Upper lobe of right lung (tissue), 1 donor: ENCODE measurements around the gene ADAM22. TPM values are rescaled to one million over a fixed set of nuclear protein-coding genes. Genes with fewer than 3 reads are reported as not detected.

Experiments used
- ATAC-seq: fragments of 200-7000 bp; cut with Tn5 transposase; one replicate; pipeline ENCODE4 v1.9.1; 2020; ENCODE audit warnings: mild to moderate bottlenecking, moderate library complexity
- DNase-seq: peaks from one replicate; pipeline ENCODE4 v3.0.0-alpha.2; 2020
- H3K27ac ChIP-seq: fragments of 200-600 bp; one replicate; pipeline ENCODE4 v1.8.0; 2022
- H3K27me3 ChIP-seq: fragments of 200-600 bp; one replicate; pipeline ENCODE4 v1.8.0; 2022; ENCODE audit warnings: mild to moderate bottlenecking
- H3K36me3 ChIP-seq: fragments of 200-600 bp; one replicate; pipeline ENCODE4 v1.8.0; 2022
- H3K4me1 ChIP-seq: fragments of 200-600 bp; one replicate; pipeline ENCODE4 v1.8.0; 2022
- H3K4me3 ChIP-seq: fragments of 200-600 bp; one replicate; pipeline ENCODE4 v1.8.0; 2022; ENCODE audit warnings: mild to moderate bottlenecking
- H3K9me3 ChIP-seq: fragments of 200-600 bp; one replicate; pipeline ENCODE4 v1.8.0; 2022
- CTCF ChIP-seq: fragments of 200-600 bp; IDR thresholded peaks from one replicate; pipeline ENCODE4 v1.8.0; 2022; ENCODE audit warnings: antibody characterized with exemption
- intact Hi-C: fragments of 100-400 bp; cut with DNase I; formaldehyde crosslinking; loops from one replicate; pipeline ENCODE4 v1.11.0; 2022
- total RNA-seq: library from RNA; stranded (reverse); fragmentation: NEBNext Ultra II Directional; extraction: Animal tissue kit (Norgen Biotek cat#: 25700); gene quantifications from one replicate; pipeline ENCODE4 v1.2.1, GENCODE V29; 2021
- donor health status: DM: no; HTN: yes; CAD: no; lungs with severe emphysema.

Gene ADAM22
- total RNA-seq, 1 donor from 2014 or later = 4.3 TPM

- ATAC-seq (no peak), DNase-seq (no peak)
- Histone ChIP-seq H3K27me3 (no peaks in the 10 kb centered on the region), H3K9me3 (no peaks in the 10 kb centered on the region), H3K4me1 (no peaks in the 10 kb centered on the region), H3K27ac (no peak overlapping the region), H3K36me3 (no peaks in the 10 kb centered on the region), H3K4me3 (no peak overlapping the region)
- TF ChIP-seq CTCF = no peak
- intact Hi-C loops = no loop called here
These were observed 80.5 kb downstream of the ADAM22 start for GRCh38 chr7:88014581-88014980.

GRCh38 chr7:88015309-88015708 lies 81.3 kb downstream of the ADAM22 start:
- H3K4me3 ChIP-seq = no peak overlapping the region
- ATAC-seq = no peak
- H3K27ac ChIP-seq = no peak overlapping the region
- no peak for TF ChIP-seq CTCF
- H3K27me3 ChIP-seq = no peaks in the 10 kb centered on the region
- no peak for DNase-seq
- intact Hi-C loops = no loop called here
- H3K36me3 ChIP-seq = no peaks in the 10 kb centered on the region
- no peaks in the 10 kb centered on the region for H3K9me3 ChIP-seq
- H3K4me1 ChIP-seq = no peaks in the 10 kb centered on the region

- intact Hi-C loops = no loop called here
These were observed 84.5 kb downstream of the ADAM22 start for GRCh38 chr7:88018501-88018900.

GRCh38 chr7:88020953-88021665 lies 87.1 kb downstream of the ADAM22 start:
- no peaks in the 10 kb centered on the region for H3K9me3 ChIP-seq
- no peak for ATAC-seq
- H3K27ac ChIP-seq = no peak overlapping the region
- no peaks in the 10 kb centered on the region for H3K27me3 ChIP-seq
- H3K4me3 ChIP-seq = no peak overlapping the region
- no peak for DNase-seq
- TF ChIP-seq CTCF = no peak
- H3K4me1 ChIP-seq = no peaks in the 10 kb centered on the region
- intact Hi-C loops = no loop called here
- no peaks in the 10 kb centered on the region for H3K36me3 ChIP-seq

More at GRCh38 chr7:88018501-88018900, 84.5 kb downstream of the ADAM22 start:
- Histone ChIP-seq H3K27me3 (no peaks in the 10 kb centered on the region), H3K27ac (no peak overlapping the region), H3K4me3 (no peak overlapping the region), H3K9me3 (no peaks in the 10 kb centered on the region), H3K4me1 (no peaks in the 10 kb centered on the region), H3K36me3 (no peaks in the 10 kb centered on the region)
- TF ChIP-seq CTCF = no peak
- ATAC-seq (no peak), DNase-seq (no peak)

GRCh38 chr7:88027724-88028123 lies 93.7 kb downstream of the ADAM22 start:
- Histone ChIP-seq H3K27me3 (no peaks in the 10 kb centered on the region), H3K36me3 (no peaks in the 10 kb centered on the region), H3K4me1 (no peaks in the 10 kb centered on the region), H3K9me3 (no peaks in the 10 kb centered on the region), H3K27ac (no peak overlapping the region), H3K4me3 (no peak overlapping the region)
- intact Hi-C loops = no loop called here
- no peak for TF ChIP-seq CTCF
- no peak for ATAC-seq
- no peak for DNase-seq
